HG02884 (cell line): Measurements from ENCODE around the gene FAM9B.
"Not testable (repeated sequence)": the region's sequence is repeated elsewhere in the genome, so short reads cannot be mapped to it uniquely, and the experiment has no call there.

Experiments
- ATAC-seq: cut with Tn5 transposase; IDR thresholded peaks from one replicate; pipeline ENCODE4 v1.9.1; 2021; ENCODE audit warnings: mild to moderate bottlenecking, moderate library complexity; ENCODE audit not compliant: unreplicated experiment

Gene FAM9B

DNA sequence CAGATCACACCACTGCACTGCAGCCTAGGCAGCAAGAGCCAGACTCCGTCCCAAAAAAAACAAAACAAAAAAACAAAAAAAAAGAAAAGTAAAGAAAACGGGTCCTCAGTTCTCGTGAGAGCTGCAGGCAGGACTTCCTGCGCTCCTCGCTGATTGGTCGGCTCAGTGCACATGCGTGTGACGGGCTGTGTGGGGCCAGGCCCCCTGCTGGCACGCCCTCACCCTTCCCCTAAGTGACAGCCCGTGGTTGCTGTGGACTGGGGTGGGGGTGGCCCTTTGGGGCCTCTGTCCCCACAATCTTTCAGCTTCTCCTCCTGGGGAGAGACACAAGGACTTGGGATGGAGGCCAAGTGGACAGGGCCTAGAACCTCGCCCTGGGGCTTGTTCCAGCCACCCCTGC, at the start of gene FAM9B:
Gene FAM9B, minus strand, starts transcription at position 139 of the 400 bp plus-strand sequence. CDS start 1,141 bp downstream, outside the sequence.
- ATAC-seq = no peak

DNA sequence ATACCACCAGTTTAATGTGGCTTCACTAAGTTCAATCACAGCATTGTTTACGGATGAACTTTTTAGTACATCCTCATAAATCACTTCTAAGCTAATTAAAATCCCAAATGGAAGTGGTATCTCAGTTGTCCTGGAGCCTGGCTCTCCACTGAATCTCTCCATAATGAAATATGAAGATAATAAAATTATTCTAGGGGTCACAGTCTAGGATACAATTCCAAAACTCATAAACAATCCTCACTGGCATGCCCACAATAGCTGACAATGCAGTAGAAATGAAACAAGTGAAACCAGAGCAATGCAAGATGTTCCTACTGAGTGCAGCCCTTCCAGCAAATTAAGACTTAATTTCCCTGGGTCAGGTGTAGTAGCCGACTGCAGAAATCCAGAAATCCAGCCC, 47.3 kb upstream of the FAM9B start:
- no peak for ATAC-seq

DNA sequence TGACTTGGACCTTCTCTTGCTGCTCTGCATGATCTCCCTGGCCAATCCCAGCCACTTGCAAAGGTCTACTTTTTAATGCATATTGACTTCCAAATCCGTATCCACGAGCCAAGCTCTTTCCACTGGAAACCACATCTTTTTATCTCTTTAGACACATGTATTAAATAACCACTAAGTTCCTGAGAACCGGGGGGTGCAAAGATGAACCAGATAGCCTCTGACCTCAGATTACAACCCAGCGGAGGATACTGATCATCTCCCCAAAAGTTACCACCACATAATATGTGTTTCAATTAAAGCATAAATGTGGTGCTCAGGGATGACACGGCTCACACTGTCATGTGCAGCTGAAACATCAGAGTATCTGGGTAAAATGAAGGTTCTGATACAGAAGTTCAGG, 40.4 kb upstream of the FAM9B start:
- ATAC-seq = no peak

DNA sequence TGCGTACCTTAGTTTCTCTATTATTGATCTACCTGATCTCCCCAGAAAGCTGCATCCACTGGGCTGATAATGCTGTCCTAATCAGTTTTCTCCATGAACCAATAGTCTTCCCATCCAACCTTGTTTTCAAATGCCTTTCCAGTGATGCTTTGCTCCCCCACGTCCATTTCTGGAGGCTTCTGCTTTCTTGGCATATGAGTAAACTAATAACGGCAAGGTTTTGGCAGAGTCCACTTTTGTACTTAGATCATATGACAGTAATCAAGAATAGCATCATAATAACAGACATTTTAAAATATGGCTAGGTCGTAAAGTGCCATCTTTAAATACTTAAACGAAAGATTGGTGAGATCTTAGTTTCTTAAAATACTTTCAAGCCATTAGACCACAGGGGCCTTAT, 38.4 kb upstream of the FAM9B start:
- no peak for ATAC-seq

- ATAC-seq = no peak
Observed at GRCh38 chrX:9071031-9071650, 37.2 kb upstream of the FAM9B start.

DNA sequence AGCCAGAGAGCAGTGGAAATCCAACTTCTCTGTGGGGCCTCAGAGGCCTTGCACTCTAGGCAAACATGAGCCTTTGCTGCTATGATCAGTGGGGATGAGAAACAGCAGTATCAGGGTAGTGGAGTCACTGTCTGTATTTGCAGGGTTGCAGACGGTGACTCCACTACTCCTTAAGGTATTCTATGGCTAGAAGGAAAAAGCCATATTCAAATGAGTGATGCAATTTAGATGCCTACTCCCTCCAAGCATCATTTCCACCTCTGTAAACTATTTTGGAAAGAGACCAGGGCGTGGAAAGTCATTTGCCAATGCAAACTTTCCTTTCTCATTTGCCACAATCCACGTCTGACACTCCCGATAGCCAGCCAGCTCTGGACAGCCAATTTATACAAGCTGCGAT, 35.6 kb upstream of the FAM9B start:
- ATAC-seq = no peak

GRCh38 chrX:9064694-9065093, 30.8 kb upstream of the FAM9B start:
- ATAC-seq = no peak

GRCh38 chrX:9062641-9063040, 28.7 kb upstream of the FAM9B start:
- ATAC-seq = no peak

GRCh38 chrX:9055354-9055753, 21.4 kb upstream of the FAM9B start:
- no peak for ATAC-seq

DNA sequence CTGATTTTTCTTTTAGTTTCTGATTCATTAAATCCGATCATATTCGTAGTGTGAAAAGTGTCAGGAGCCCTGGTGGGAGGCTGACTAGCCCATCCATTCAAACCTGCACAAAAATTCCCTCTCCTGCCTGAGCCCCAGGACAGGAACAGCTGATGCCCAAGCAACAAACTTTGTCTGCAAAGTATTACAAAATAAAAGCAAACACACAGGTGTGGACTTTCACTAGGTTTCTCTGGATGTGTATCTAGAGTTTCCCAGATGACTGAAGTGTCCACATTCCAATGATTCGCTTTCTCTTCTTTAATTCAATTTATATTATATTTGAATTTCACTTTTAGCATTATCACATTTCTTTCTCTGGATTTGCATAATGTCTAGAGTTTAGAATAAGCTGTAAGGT, 18.2 kb upstream of the FAM9B start:
- ATAC-seq = no peak

- no peak for ATAC-seq
Observed at GRCh38 chrX:9050331-9050730, 16.4 kb upstream of the FAM9B start.

DNA sequence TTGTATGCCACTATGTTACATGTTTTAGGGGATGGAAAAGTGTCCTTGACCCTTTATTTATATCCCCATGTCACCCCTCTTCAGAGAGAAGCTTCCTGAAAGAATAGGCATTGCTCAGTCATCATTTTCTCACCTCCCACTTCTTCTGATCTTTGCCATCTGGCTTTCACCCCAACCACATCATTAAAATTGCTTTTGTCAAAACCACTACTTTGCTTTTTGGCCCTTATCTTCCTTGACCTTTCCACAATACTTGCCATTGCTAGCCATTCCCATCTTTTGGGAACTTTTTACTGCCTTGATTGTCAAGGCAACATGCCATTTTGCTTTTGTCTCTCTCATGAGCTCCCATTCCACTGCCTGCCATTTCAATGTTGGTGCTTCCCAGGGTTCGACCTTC, 14.9 kb upstream of the FAM9B start:
- ATAC-seq = no peak

GRCh38 chrX:9038244-9038643, 4.3 kb upstream of the FAM9B start:
- no peak for ATAC-seq

DNA sequence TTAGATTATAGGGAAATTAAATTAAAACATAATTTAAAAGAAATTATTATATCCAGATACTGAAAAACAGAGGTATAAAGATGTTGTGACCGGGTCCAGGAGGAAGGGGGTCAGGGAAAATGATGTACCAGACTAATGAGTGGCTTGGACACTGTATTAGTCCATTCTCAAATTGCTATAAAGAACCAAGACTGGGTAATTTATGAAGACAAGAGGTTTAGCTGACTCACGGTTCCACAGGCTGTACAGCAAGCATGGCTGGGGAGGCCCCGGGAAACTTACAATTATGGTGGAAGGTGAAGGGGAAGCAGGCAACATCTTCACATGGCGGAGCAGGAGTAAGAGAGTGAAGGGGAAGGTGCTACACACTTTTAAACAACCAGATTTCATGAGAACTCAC, 3.4 kb upstream of the FAM9B start:
- no peak for ATAC-seq

GRCh38 chrX:9033586-9033985, 341 bp downstream of the FAM9B start:
- no peak for ATAC-seq

DNA sequence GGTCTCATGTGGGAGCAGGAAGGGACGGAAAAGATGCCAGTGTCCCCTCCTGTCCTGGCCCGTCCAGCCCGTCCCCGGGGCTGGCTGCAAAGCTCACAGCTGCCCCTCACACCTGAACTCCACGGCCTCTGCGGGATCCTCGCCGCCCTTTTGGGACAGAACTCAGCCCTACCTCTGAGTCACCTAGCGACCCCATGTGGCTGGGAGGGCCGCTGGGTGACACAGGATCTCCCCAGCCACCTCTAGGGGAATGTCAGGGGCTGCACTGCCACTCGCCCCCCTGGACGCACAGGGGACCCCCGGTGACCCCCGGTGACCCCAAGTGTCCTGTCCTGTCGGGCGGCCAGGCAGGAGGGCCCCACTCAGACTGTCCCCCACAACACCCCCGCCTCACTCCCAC, 748 bp downstream of the FAM9B start:
- no peak for ATAC-seq

DNA sequence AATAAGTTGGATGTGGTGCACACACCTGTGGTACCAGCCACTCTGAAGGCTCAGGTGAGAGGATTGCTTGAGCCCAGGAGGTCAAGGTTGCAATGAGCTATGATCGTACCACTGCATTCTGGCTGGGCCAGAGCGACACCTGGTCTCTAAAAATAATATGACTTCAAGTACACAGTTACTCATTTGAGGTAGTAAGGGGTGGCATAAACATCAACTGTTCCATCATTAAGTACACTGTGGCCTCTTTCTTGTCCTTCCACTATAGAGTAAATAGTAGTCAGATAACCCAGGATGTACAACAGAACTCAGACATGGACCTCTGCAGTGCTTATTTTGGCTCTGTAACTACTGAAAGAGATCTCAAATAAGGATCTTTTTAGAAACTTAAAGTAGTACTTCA, 10.6 kb downstream of the FAM9B start:
- no peak for ATAC-seq

GRCh38 chrX:9019151-9019550, 14.8 kb downstream of the FAM9B start:
- ATAC-seq = no peak

- not testable (repeated sequence) for ATAC-seq
Observed at GRCh38 chrX:9018332-9018731, 15.6 kb downstream of the FAM9B start.

- no peak for ATAC-seq
Observed at GRCh38 chrX:9003041-9003440, 30.9 kb downstream of the FAM9B start.

DNA sequence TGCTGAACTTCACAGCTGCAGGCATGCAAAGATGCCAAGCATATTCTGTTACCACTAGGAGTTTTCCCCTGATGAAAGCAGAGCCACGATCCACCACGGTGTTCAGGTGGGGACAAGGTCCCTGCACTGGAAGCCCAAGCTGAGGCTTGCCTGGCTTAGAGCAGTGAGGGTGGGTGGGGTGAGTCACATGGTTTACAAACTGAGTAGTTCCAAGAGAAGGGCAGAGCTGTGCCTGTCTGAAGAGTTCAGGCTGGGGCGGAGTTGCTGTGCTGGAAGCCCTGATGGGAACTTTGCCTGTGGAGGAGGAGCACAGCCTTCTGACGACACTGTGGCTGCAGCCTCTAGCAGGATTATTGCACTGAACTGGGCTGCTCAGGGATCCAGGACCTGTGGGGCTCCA, 45.5 kb downstream of the FAM9B start:
- no peak for ATAC-seq

DNA sequence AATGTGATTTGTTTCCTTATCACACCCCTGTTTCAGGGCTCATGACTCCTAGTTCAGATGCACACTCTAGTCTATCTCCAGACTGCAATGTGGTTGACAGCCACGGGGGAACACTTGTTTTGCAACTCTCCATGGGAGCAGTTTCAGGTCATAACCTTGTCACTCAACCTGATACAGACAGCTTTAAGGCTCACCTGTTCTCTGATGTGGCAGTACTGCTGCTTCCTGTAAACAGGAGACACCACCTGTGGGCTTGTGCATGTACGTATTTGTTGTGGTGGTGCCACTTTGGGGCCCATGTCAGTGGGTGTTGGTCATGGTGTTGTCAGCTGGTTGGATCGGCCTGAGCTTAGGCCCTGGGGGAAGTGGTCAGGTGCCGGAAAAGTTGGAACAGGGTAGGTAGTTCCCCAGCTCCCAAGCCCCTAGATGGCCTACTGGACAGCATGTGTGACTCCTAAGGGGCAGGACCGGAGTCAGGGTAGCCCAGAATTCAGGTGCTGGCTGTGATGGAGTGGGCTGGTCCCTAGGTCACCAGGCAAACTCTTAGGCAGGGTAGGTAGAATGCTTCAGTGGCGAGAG, 46.2 kb downstream of the FAM9B start:
- ATAC-seq = no peak

DNA sequence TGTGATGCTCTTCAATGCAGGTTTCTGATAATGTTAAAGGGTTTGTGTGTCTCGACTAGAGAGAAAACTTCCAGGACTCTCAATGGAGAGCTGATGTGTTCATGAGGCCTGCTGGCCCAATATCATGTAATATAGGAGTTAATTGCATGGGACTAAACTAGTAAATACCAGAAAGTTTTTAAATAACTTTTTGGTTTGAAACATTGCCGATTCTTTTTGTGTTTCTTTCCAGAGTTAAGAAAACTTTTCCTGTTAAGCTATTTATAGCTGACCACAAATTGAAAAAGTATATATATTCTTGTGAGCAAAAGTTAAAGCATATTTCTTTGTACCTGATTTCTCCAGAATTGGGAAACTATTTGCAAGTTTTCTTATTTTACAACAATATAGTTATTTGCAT, 49.7 kb downstream of the FAM9B start:
- ATAC-seq = no peak
